ENCODE data around the gene L2HGDH.
A peak's percentile ranks its signal among the peaks of the same experiment; 100 is the strongest.
"Not testable (repeated sequence)": the region's sequence is repeated elsewhere in the genome, so short reads cannot be mapped to it uniquely, and the experiment has no call there.

The L2HGDH gene

GRCh38 chr14:50339178-50339804 lies 27.3 kb upstream of the L2HGDH start:
- DNase-seq (ENCODE audit: low read depth), result no peak

- DNase-seq (ENCODE audit: low read depth), result no peak
Observed at GRCh38 chr14:50338587-50338986, 26.6 kb upstream of the L2HGDH start.

GRCh38 chr14:50335989-50336824 lies 24.2 kb upstream of the L2HGDH start:
- no peak for DNase-seq (ENCODE audit: low read depth)

- no peak for DNase-seq (ENCODE audit: low read depth)
Observed at GRCh38 chr14:50335389-50335788, 23.4 kb upstream of the L2HGDH start.

- DNase-seq (ENCODE audit: low read depth), result no peak
Observed at GRCh38 chr14:50334211-50334610, 22.2 kb upstream of the L2HGDH start.

GRCh38 chr14:50333014-50333509 lies 21.0 kb upstream of the L2HGDH start:
- peak; percentile 73 for DNase-seq (ENCODE audit: low read depth)

- no peak for DNase-seq (ENCODE audit: low read depth)
Observed at GRCh38 chr14:50331596-50331995, 19.6 kb upstream of the L2HGDH start.

GRCh38 chr14:50321009-50321660 lies 9.1 kb upstream of the L2HGDH start:
- DNase-seq (ENCODE audit: low read depth), result peak; percentile 79

- DNase-seq (ENCODE audit: low read depth), result no peak
Observed at GRCh38 chr14:50320283-50320682, 8.3 kb upstream of the L2HGDH start.

GRCh38 chr14:50319721-50320120 lies 7.7 kb upstream of the L2HGDH start:
- DNase-seq (ENCODE audit: low read depth), result no peak

- no peak for DNase-seq (ENCODE audit: low read depth)
Observed at GRCh38 chr14:50319293-50319692, 7.3 kb upstream of the L2HGDH start.

GRCh38 chr14:50318031-50318626 lies 6.1 kb upstream of the L2HGDH start:
- no peak for DNase-seq (ENCODE audit: low read depth)

- not testable (repeated sequence) for DNase-seq (ENCODE audit: low read depth)
Observed at GRCh38 chr14:50314098-50314497, 2.1 kb upstream of the L2HGDH start.

- no peak for DNase-seq (ENCODE audit: low read depth)
Observed at GRCh38 chr14:50312734-50313054, 665 bp upstream of the L2HGDH start.

- no peak for DNase-seq (ENCODE audit: low read depth)
Observed at GRCh38 chr14:50311337-50311971, 575 bp downstream of the L2HGDH start.

- no peak for DNase-seq (ENCODE audit: low read depth)
Observed at GRCh38 chr14:50310445-50310844, 1.6 kb downstream of the L2HGDH start.

- DNase-seq (ENCODE audit: low read depth), result no peak
Observed at GRCh38 chr14:50308363-50308915, 3.6 kb downstream of the L2HGDH start.

- DNase-seq (ENCODE audit: low read depth), result no peak
Observed at GRCh38 chr14:50303744-50304471, 8.1 kb downstream of the L2HGDH start.

- DNase-seq (ENCODE audit: low read depth), result no peak
Observed at GRCh38 chr14:50301914-50302313, 10.1 kb downstream of the L2HGDH start.

GRCh38 chr14:50299585-50299984 lies 12.4 kb downstream of the L2HGDH start:
- no peak for DNase-seq (ENCODE audit: low read depth)

GRCh38 chr14:50290306-50290705 lies 21.7 kb downstream of the L2HGDH start:
- DNase-seq (ENCODE audit: low read depth), result no peak

All from GM04503 (cell line).